GM19035 (cell line): Measurements from ENCODE around the gene SMAD6.

Source experiments
- ATAC-seq: cut with Tn5 transposase; IDR thresholded peaks from one replicate; pipeline ENCODE4 v1.9.1; 2021; ENCODE audit not compliant: unreplicated experiment

SMAD6 gene

DNA sequence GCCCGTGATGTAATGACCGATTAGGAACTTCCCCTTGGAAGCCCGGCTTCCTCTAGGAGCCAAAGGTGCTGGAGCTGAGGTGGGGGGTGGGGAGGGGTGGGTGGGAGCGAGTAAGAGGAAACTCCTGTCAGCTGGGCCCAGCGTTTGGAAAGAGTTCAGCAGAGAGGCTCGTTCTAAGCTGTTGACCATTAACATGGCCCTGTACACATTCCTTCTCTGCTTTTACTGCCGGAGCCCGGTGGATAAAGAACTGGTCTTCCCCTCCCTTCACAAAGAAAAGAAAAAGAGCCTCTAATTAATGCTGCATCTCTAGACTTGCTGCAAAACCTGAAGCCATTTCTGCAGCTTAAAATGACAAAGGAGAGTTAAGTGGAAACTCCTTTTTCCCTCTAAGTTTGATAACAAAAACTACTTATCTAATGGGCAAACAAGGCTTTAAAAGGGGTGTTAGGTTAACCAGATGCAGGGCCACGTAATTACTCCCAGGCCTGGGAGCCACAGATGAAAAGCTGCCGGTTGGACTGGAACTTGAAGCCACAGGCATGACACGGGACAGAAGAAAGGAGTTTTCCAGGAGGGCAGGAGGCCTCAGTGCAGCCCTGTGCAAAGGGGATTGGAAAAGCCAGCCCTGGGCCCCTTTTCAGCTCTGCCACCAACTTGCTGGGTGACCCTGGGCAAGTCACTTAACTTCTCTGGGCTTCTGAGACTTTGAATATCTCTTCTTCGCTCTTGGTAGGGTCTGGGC is 71.3 kb downstream of the SMAD6 start:
- ATAC-seq: no peak

- no peak for ATAC-seq
Measured at GRCh38 chr15:66774001-66774814, 72.2 kb downstream of the SMAD6 start.

DNA sequence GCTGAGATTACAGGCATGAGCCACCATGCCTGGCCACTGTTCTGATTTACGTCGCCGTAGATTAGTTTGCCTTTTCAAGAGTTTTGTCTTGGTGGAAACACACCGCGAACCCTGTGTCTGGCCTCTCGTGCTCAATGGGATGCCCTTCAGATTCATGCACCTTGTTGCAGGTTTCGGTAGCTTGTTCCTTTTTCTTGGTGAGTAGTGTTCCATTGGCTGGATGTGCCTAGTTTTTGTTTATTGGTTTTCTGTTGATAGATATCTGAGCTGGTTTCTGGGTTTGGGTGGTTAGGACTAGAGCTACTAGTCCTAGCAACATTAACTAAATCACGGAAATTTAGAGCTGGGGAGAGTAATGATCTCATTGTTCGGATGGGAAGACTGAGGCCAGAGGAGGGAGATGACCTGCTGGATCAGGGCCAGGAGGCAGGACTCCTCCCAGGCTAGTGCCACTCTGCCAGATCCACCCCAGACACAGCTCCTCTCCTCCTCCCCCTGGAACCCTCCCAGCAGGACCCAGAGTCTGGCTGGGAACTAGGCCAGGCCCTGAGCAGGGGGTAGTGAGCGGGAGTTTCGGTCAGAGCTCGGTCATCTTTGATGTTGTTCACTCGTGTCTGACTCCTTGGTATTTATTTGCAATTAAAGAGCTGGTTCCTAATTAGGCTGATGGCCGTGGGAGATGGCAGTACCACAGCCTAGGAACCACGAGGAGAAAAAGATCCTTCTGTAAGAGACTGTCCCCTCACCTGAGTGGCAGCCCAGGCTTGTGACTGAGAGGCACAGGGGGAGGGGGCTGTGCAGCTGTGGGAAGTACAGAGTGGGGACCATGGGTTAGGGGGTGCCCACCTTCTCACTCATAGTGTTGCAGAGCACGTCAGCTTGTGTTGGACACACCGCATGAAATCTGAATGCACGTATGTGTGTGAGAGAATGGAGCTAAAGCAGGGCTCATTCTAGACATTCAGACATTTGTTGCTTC is 73.4 kb downstream of the SMAD6 start:
- no peak for ATAC-seq

- ATAC-seq: no peak
Measured at GRCh38 chr15:66777054-66777453, 75.0 kb downstream of the SMAD6 start.

DNA sequence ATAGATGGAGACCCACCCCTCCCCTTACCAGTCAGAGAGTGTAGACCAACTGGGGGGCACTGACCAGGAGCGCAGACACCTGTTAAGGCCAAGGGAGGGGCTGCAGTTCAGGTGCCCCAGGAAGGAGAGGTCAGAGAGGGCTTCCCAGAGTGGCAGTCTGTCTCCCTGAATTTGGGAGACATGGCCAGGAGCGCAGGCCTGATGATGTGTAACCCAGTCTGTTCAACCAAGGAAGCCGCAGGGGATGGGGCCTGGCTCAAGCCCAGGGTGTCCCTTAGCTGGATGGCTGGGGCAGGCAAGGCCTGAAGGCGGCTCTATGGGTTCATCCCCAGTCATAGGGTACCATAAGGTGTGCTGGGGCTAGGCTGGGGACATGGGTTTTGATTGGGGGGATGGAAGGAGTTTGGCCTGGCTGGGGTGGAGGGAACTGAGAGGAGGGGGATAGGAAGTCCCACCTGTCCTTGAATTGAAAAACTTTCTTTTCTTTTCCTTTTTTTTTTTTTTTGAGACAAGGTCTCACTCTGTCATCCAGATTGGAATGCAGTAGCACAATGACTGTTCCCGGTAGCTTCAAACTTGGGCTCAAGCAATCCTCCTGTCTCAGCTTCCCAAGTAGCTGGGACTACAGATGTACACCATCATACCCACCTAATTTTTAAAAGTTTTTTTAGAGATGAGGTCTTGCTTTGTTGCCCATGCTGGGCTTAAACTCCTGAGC is 75.7 kb downstream of the SMAD6 start:
- ATAC-seq: no peak

DNA sequence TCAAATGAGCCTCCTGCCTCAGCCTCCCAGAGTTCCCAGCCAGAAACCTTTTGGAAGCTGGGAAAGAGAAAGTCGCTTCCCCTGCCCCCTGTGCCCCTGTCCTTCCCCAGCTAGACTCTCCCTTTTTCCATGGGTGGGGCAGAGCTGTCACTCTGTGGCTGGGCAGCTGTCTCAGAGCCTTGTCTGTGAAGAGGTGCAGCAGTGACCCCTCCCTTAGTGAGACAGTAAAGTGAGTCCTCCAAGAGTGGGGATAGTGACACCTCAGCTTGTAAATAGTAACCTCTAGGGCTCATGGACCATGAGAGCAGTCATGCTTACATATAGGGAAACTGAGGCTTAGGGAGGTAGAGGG is 76.3 kb downstream of the SMAD6 start:
- ATAC-seq: no peak

DNA sequence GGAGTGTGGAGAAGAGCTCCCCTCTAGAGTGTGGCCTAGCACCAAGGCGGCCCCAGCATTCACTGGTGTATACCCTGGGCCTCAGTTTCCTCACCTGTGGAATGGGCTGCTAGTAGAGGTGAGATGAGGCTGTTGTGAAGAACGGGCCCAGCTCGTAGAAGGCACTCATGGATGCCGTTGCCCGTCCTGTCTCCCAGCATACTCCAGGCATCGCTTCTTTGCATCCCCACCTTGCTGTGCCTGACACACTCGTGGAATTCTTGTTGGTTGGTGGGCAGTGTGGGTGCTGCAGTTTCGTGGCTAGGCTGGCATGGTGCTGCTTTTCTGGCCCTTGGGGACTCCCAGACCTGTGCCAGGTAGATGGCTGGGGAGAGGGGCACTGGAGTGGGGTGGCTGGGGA is 76.7 kb downstream of the SMAD6 start:
- no peak for ATAC-seq

DNA sequence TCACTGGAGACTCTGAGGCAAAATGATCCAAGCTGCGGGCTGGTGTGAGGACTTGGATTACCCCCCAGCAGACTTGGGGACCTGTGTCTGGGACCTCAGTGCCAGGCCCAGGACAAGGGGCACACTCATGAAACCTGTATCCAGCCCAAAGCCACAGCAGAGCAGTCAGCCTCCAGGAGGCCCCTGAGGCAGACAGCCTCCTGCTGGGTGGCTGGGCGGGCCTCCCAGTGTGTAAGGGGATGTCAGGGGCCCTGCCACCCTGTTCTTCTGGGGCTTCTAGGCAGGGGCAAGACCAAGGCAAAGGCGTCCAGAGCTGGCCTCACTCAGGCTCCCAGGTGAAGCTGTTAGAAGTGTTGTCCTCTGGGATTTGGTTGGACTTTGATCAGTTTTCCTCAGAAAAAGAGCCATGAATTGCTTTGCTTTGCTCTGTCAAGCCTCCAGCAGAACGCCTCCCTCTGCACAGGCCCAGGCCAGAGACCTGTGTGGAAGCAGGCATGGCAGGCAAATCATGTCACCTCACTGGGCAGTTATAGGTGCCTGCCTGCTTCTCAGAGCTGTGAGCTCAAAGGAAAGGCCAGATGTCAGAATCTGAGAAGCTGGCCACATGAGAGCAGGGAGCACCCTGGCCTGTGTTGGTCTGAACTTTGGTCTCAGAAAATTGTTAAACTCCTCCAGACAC is 77.4 kb downstream of the SMAD6 start:
- no peak for ATAC-seq

- ATAC-seq: no peak
Measured at GRCh38 chr15:66780172-66780972, 78.3 kb downstream of the SMAD6 start.

DNA sequence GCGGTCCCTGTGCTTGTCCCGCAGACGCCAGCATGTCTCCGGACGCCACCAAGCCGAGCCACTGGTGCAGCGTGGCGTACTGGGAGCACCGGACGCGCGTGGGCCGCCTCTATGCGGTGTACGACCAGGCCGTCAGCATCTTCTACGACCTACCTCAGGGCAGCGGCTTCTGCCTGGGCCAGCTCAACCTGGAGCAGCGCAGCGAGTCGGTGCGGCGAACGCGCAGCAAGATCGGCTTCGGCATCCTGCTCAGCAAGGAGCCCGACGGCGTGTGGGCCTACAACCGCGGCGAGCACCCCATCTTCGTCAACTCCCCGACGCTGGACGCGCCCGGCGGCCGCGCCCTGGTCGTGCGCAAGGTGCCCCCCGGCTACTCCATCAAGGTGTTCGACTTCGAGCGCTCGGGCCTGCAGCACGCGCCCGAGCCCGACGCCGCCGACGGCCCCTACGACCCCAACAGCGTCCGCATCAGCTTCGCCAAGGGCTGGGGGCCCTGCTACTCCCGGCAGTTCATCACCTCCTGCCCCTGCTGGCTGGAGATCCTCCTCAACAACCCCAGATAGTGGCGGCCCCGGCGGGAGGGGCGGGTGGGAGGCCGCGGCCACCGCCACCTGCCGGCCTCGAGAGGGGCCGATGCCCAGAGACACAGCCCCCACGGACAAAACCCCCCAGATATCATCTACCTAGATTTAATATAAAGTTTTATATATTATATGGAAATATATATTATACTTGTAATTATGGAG is 79.1 kb downstream of the SMAD6 start:
- ATAC-seq: no peak

DNA sequence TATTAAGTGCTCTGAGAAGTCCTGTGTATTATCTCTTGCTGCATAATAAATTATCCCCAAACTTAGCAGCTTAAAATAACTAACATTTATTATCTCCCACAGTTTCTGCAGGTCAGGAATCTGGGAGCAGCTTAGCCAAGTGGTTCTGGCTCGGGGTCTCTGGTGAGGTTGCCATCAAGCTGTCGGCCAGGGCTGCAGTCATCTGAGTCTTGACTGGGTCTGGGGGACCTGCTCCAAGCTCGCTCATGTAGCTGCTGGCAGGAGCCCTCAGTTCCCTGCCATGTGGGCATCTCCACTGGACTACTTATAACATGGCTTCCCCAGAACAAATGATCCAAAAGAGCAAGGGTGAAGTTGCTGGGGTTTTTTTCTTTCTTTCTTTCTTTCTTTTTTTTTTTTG is 80.7 kb downstream of the SMAD6 start:
- no peak for ATAC-seq

- ATAC-seq: no peak
Measured at GRCh38 chr15:66783314-66783713, 81.3 kb downstream of the SMAD6 start.

DNA sequence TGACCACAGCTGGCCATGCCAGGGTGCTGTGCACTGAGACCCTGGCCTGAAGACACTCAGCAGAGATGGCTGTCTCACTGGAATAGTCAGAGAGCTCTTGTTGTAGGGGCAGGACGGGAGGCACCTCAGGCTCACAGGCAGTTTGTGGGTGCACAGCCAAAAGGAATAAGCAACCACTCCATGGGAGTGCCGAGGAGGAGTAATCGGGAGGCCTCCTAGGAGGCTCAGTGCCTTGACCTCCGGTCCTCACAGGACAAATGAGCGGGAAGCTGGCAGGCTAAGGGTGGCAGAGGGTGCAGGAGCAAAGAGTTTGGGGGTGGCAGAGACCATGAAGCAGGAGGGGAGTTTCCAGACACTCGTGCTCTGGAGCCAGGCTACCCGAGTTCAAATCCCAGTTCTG is 81.7 kb downstream of the SMAD6 start:
- ATAC-seq: no peak

- no peak for ATAC-seq
Measured at GRCh38 chr15:66784174-66784573, 82.1 kb downstream of the SMAD6 start.

GRCh38 chr15:66785637-66786036 is 83.6 kb downstream of the SMAD6 start:
- no peak for ATAC-seq

GRCh38 chr15:66786222-66786621 is 84.2 kb downstream of the SMAD6 start:
- no peak for ATAC-seq

GRCh38 chr15:66786708-66787488 is 84.9 kb downstream of the SMAD6 start:
- no peak for ATAC-seq

GRCh38 chr15:66787489-66787871 is 85.4 kb downstream of the SMAD6 start:
- no peak for ATAC-seq
